ENCODE data around the gene MAMDC2.

DNA sequence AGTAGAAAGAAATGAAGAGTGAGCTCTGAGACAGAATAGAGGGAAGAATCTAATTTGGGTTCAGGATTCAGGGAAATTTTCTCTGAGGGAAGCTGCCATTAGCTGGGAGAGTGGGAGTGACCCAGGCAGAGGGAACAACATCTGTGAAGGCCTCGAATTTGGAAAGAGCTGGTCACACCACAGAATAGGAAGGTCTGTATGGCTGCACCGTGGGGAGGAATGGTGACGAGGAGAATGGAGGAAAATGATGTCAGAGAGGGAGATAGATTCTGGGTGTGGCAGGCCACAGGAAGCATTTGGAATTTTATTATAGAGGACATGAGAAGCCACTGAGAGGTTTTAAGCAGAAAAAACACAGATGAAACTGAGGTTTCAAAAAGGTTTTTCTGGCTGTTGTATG lies 98.5 kb downstream of the MAMDC2 start:
- no peak for TF ChIP-seq CTCF (conservative IDR thresholded peaks at IDR 0.05; ENCODE audit: low read length)
- no peak for TF ChIP-seq EZH2phosphoT487 (IDR thresholded peaks at IDR 0.05; ENCODE audit: borderline replicate concordance)
